ENCODE results near the gene EHF. TPM values are rescaled to one million over a fixed set of nuclear protein-coding genes. Genes with fewer than 3 reads are reported as not detected.

Gene EHF
- total and polyA plus RNA-seq, 9 of the 15 experiments (the other 6 are each of a cell fraction or from before 2014, with no cell fraction given) = 0.04 to 0.54 (median 0.37) TPM

DNA sequence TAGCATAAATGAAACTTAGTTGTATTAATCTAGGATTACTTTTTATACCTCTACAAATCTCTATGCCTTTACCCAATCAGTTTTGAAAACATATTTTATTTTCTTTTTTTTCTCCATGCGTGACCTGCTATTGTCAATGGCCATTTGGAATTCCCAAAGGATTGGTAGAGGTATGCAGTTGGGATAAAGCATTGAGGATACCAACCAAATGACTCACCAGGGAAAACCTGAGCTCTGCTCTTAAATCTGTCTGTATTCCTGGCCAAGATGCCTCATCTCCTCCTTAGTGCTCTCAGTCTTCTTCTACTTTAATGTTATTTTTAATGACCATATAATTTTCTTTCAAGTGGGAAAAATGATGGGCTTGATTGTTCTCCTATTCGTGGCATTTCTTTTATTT lies 61.9 kb downstream of the EHF start (continued):
- TF ChIP-seq, protein P1, sequence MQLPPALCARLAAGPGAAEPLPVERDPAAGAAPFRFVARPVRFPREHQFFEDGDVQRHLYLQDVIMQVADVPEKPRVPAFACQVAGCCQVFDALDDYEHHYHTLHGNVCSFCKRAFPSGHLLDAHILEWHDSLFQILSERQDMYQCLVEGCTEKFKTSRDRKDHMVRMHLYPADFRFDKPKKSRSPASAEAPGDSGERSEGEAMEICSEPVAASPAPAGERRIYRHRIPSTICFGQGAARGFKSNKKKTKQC (CRISPR knock-in tag; IDR thresholded peaks at IDR 0.05) = no peak

DNA sequence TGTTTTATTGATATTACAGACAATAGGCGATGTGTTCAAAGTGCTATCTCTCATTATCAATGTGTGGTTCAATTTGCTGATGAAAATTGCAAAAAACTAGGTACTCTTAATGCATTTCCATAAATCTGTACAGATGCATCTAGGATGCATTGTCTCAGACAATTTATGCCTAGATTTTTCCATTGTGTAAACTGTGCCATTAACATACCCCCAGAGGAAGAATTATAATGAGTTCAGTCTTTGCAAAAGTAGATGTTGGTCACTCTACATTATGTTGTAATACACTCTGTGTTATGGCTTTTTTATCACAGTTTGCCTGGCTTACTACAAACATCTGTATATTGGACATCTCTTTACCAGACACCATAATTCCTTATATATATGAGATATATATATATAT lies 62.5 kb downstream of the EHF start:
- no peaks in the 10 kb centered on the region for H3K36me3 ChIP-seq (ENCODE audit: control insufficient read depth, insufficient read depth, low read length)
- no peak for ATAC-seq
- H3K79me2 ChIP-seq (ENCODE audit: control insufficient read depth, insufficient read depth, low read length) = no peaks in the 10 kb centered on the region
- no peak overlapping the region for H2AFZ ChIP-seq (ENCODE audit: low read depth, low read length)
- H3K9me3 ChIP-seq (replicated peaks; ENCODE audit: control insufficient read depth, insufficient read depth, low read depth, low read length) = no peaks in the 10 kb centered on the region
- H3K27ac ChIP-seq (ENCODE audit: extremely low read depth, low read depth, low read length) = no peak overlapping the region
- H3K4me2 ChIP-seq (ENCODE audit: insufficient read depth, low read length) = no peak overlapping the region
- CTCF ChIA-PET (ENCODE audit: low intra/inter-chr PET ratio) = no interaction called here
- BruUV-seq (replicated peaks) = no TSS peak
- in situ Hi-C loops (cut with MboI) = no loop called here
- WGBS (ENCODE audit: insufficient coverage, low coverage, missing lambda C conversion rate) = 36% methylated on average over 1 of the region's 1 CpG
- POLR2A ChIA-PET = no interaction called here
- H3K9me1 ChIP-seq (ENCODE audit: control insufficient read depth, insufficient read depth, low read length) = no peaks in the 10 kb centered on the region
- TF ChIP-seq RNF2 (IDR thresholded peaks at IDR 0.05) = no peak
- no peak for TF ChIP-seq GATA2 (CRISPR knock-in tag; IDR thresholded peaks at IDR 0.05)
- no peak for TF ChIP-seq CHD1 (IDR thresholded peaks at IDR 0.05; ENCODE audit: low read length)
- no peak for TF ChIP-seq ZNF583 (CRISPR knock-in tag; IDR thresholded peaks at IDR 0.05)
- TF ChIP-seq, protein P2, sequence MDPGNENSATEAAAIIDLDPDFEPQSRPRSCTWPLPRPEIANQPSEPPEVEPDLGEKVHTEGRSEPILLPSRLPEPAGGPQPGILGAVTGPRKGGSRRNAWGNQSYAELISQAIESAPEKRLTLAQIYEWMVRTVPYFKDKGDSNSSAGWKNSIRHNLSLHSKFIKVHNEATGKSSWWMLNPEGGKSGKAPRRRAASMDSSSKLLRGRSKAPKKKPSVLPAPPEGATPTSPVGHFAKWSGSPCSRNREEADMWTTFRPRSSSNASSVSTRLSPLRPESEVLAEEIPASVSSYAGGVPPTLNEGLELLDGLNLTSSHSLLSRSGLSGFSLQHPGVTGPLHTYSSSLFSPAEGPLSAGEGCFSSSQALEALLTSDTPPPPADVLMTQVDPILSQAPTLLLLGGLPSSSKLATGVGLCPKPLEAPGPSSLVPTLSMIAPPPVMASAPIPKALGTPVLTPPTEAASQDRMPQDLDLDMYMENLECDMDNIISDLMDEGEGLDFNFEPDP (CRISPR knock-in tag; IDR thresholded peaks at IDR 0.05) = no peak
- H3K9ac ChIP-seq (ENCODE audit: insufficient read depth in 1 of 2, low read depth in 2 of 2, low read length in 2 of 2) = no peak overlapping the region
- no peak for FAIRE-seq
- DNase-seq (ENCODE audit: extremely low read depth in 1 of 4, low spot score in 3 of 4) = no peak
- H3K4me3 ChIP-seq = no peak overlapping the region
- H3K4me1 ChIP-seq (replicated peaks in 1 of 2; ENCODE audit: control insufficient read depth in 2 of 2, insufficient read depth in 2 of 2, low read length in 2 of 2) = no peaks in the 10 kb centered on the region; a peak in 3 of 5 replicates
- no peaks in the 10 kb centered on the region for H3K27me3 ChIP-seq (ENCODE audit: control insufficient read depth in 2 of 2, insufficient read depth in 2 of 2, low read length in 2 of 2)
- no peaks in the 10 kb centered on the region for H4K20me1 ChIP-seq (replicated peaks; ENCODE audit: control insufficient read depth, insufficient read depth, low read length)
- intact Hi-C loops (cut with micrococcal nuclease) = no loop called here

Data from K562 (cell line).